HEK293 (cell line): Measurements from ENCODE around the gene ANKRD37.

ENCODE experiments used
- CTCF ChIP-seq: fragments of 450-650 bp; formaldehyde crosslinking; IDR thresholded peaks from 2 replicates; pipeline ENCODE4 v1.5.1; 2016; ENCODE audit warnings: missing biosample characterization, missing genetic modification characterization
- PATZ1 ChIP-seq: fragments of 450-650 bp; formaldehyde crosslinking; IDR thresholded peaks from 2 replicates; pipeline ENCODE4 v1.5.1; 2016; ENCODE audit warnings: missing biosample characterization, missing genetic modification characterization
- YY1 ChIP-seq: fragments of 450-650 bp; formaldehyde crosslinking; IDR thresholded peaks from 2 replicates; pipeline ENCODE4 v1.5.1; 2018; ENCODE audit warnings: missing biosample characterization, missing genetic modification characterization
- ZIC2 ChIP-seq: fragments of 450-650 bp; formaldehyde crosslinking; IDR thresholded peaks from 2 replicates; pipeline ENCODE4 v1.5.1; 2016; ENCODE audit warnings: missing biosample characterization, missing genetic modification characterization
- ZNF140 ChIP-seq: fragments of 450-650 bp; formaldehyde crosslinking; IDR thresholded peaks from 2 replicates; pipeline ENCODE4 v1.5.1; 2016; ENCODE audit warnings: missing biosample characterization, missing genetic modification characterization
- ZNF148 ChIP-seq: fragments of 450-650 bp; formaldehyde crosslinking; IDR thresholded peaks from 2 replicates; pipeline ENCODE4 v1.5.0; 2017; ENCODE audit warnings: missing biosample characterization, missing genetic modification characterization, borderline replicate concordance
- ZNF274 ChIP-seq, 2 experiments: fragments of 200-500 bp in 1 of 2; fragments of 450-650 bp in 1 of 2; sonication (Bioruptor generic) in 1 of 2; formaldehyde crosslinking in 1 of 2; IDR thresholded peaks; 2 replicates each; pipeline versions ENCODE4 v1.5.1 to v1.6.1; 2014 to 2016; ENCODE audit warnings: borderline replicate concordance in 1 of 2, inconsistent platforms in 1 of 2, low read length in 1 of 2, missing biosample characterization in 1 of 2, missing genetic modification characterization in 1 of 2
- ZNF350 ChIP-seq: fragments of 450-650 bp; formaldehyde crosslinking; IDR thresholded peaks from 2 replicates; pipeline ENCODE4 v1.5.0; 2017; ENCODE audit warnings: missing biosample characterization, mild to moderate bottlenecking, missing genetic modification characterization
- ZNF776 ChIP-seq: fragments of 450-650 bp; formaldehyde crosslinking; IDR thresholded peaks from 2 replicates; pipeline ENCODE4 v1.5.0; 2017; ENCODE audit warnings: missing biosample characterization, missing genetic modification characterization, borderline replicate concordance
- ZSCAN18 ChIP-seq: fragments of 450-650 bp; formaldehyde crosslinking; IDR thresholded peaks from 2 replicates; pipeline ENCODE4 v1.5.1; 2016; ENCODE audit warnings: missing biosample characterization, missing genetic modification characterization
- ZSCAN30 ChIP-seq: fragments of 450-650 bp; IDR thresholded peaks from 2 replicates; pipeline ENCODE4 v1.5.1; 2018; ENCODE audit warnings: missing biosample characterization, mild to moderate bottlenecking, missing genetic modification characterization, moderate library complexity

- no peak for TF ChIP-seq ZNF148 (tag by site-specific recombination)
- no peak for TF ChIP-seq PATZ1 (tag by site-specific recombination)
- TF ChIP-seq CTCF (tag by site-specific recombination) = no peak
- no peak for TF ChIP-seq YY1 (tag by site-specific recombination)
- no peak for TF ChIP-seq ZSCAN30 (tag by site-specific recombination)
- TF ChIP-seq ZIC2 (tag by site-specific recombination) = no peak
- TF ChIP-seq ZSCAN18 (tag by site-specific recombination) = no peak
- TF ChIP-seq ZNF274 (IDR thresholded peaks at IDR 0.05; ENCODE audit: low read length) = no peak
- no peak for TF ChIP-seq ZNF274 (tag by site-specific recombination; IDR thresholded peaks at IDR 0.05; ENCODE audit: borderline replicate concordance)
- TF ChIP-seq ZNF140 (tag by site-specific recombination) = no peak
- TF ChIP-seq ZNF350 (tag by site-specific recombination) = no peak
- TF ChIP-seq ZNF776 (tag by site-specific recombination) = no peak
These were observed 22.1 kb upstream of the ANKRD37 start for GRCh38 chr4:185374573-185374972.
